A549 (cell line): ENCODE results near the gene ADAM12.

Experiments
- CEBPB ChIP-seq, 2 experiments: fragments of >200 bp in 1 of 2; sonication (Bioruptor Twin) in 1 of 2; formaldehyde crosslinking in 1 of 2; IDR thresholded peaks; 2 replicates each; pipeline ENCODE4 v1.6.1; 2012 to 2016
- CTCF ChIP-seq: fragments of >200 bp; sonication (Bioruptor Twin); formaldehyde crosslinking; IDR thresholded peaks from 3 replicates; pipeline ENCODE4 v1.5.1; 2016
- ESRRA ChIP-seq: fragments of 150-350 bp; IDR thresholded peaks from 2 replicates; pipeline ENCODE4 v1.6.1; 2014; ENCODE audit warnings: mild to moderate bottlenecking, low read length, borderline replicate concordance
- FOSL2 ChIP-seq, 2 experiments: fragments of 450-650 bp in 1 of 2; fragments of >200 bp in 1 of 2; sonication (Bioruptor Twin) in 1 of 2; formaldehyde crosslinking; IDR thresholded peaks; 2 replicates each; pipeline versions ENCODE4 v1.5.0 to v1.6.1; 2016 to 2020; ENCODE audit warnings: mild to moderate bottlenecking in 1 of 2, moderate library complexity in 1 of 2
- HDAC2 ChIP-seq: fragments of 200-600 bp; sonication (generic); IDR thresholded peaks from 2 replicates; pipeline ENCODE4 v1.6.1; 2016
- HMGXB4 ChIP-seq: fragments of 250-450 bp; sonication (Bioruptor Pico); IDR thresholded peaks from 2 replicates; pipeline ENCODE4 v1.5.0; 2021; ENCODE audit warnings: mild to moderate bottlenecking, moderate library complexity, borderline replicate concordance
- KDM1A ChIP-seq: fragments of 200-600 bp; sonication (generic); IDR thresholded peaks from 2 replicates; pipeline ENCODE4 v1.6.1; 2016; ENCODE audit warnings: low read depth, mild to moderate bottlenecking
- MAFK ChIP-seq: fragments of 450-650 bp; IDR thresholded peaks from 2 replicates; pipeline ENCODE4 v1.6.1; 2014; ENCODE audit not compliant: partially characterized antibody
- MAX ChIP-seq: IDR thresholded peaks from 2 replicates; pipeline ENCODE4 v1.6.1; 2012
- POLR2A ChIP-seq: IDR thresholded peaks from 2 replicates; pipeline ENCODE4 v1.6.1; 2012; ENCODE audit warnings: mild to moderate bottlenecking, low read length
- RCOR1 ChIP-seq: fragments of 150-350 bp; IDR thresholded peaks from 2 replicates; pipeline ENCODE4 v1.6.1; 2014; ENCODE audit warnings: antibody characterized with exemption, low read length, low read depth
- USF2 ChIP-seq: fragments of 450-650 bp; IDR thresholded peaks from 2 replicates; pipeline ENCODE4 v1.6.1; 2014; ENCODE audit warnings: antibody characterized with exemption

GRCh38 chr10:126226988-126227761 is 161.1 kb downstream of the ADAM12 start:
- TF ChIP-seq KDM1A, result no peak
- no peak for TF ChIP-seq CEBPB (IDR thresholded peaks at IDR 0.05)
- no peak for TF ChIP-seq CTCF
- no peak for TF ChIP-seq ESRRA
- TF ChIP-seq POLR2A, result no peak
- no peak for TF ChIP-seq RCOR1
- TF ChIP-seq FOSL2 (IDR thresholded peaks at IDR 0.05), result no peak
- no peak for TF ChIP-seq FOSL2 (CRISPR knock-in tag; IDR thresholded peaks at IDR 0.05)
- no peak for TF ChIP-seq HMGXB4 (CRISPR knock-in tag)
- no peak for TF ChIP-seq HDAC2
- TF ChIP-seq MAFK, result peak; percentile 79
- no peak for TF ChIP-seq MAX
- TF ChIP-seq USF2, result no peak
